ENCODE results near the gene ZNF189.

Gene ZNF189

DNA sequence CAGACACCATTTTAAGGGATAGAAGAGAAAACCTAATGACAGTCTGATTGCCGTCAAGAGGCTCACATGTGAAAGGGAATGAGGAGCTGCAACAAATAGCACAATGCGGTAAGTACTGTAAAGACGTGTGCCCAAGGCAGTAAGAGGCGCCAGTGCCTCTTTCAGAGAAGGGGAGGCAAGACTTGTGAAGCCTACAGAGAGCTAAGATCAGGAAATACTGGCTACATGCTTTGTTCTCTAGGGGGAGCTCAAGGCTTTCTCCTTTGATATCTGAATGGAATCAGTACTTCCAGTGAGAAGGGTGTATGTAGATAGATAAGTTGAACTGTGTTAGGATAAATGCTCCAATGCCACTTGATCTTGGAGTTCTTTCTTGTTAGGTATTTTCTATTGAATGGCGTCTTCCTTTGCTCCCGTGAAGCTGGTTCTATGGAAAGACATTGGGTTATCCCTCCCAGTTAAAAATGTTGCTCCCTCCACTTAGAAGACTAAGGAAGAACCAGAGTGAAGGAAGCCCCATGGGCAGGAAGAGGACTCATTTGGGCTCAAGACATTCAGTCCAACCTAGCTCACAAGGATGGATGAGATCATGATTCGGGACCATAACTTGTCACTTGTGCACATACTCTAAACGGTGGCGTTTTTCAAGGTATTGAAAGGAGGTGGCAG is 60.4 kb downstream of the ZNF189 start:
- no peak for DNase-seq (ENCODE audit: insufficient read length)
- FAIRE-seq: no peak
- TF ChIP-seq POLR2AphosphoS5 (IDR thresholded peaks at IDR 0.05; ENCODE audit: low read depth, low read length) (no peak), TAF1 (IDR thresholded peaks at IDR 0.05; ENCODE audit: borderline replicate concordance, low read depth, low read length) (no peak), POLR2A (IDR thresholded peaks at IDR 0.05; ENCODE audit: low read depth, low read length) (no peak)

All from GM12892 (cell line).